Colon (tissue), 2 donors: ENCODE data around the gene SAMM50.

Source experiments
- FAIRE-seq: peaks from 2 replicates; lab custom pipeline; 2012; peaks lifted over from hg19 to GRCh38; lab: Jason Lieb, UNC
- donor health status: control.
- donor health status: control.

The SAMM50 gene

DNA sequence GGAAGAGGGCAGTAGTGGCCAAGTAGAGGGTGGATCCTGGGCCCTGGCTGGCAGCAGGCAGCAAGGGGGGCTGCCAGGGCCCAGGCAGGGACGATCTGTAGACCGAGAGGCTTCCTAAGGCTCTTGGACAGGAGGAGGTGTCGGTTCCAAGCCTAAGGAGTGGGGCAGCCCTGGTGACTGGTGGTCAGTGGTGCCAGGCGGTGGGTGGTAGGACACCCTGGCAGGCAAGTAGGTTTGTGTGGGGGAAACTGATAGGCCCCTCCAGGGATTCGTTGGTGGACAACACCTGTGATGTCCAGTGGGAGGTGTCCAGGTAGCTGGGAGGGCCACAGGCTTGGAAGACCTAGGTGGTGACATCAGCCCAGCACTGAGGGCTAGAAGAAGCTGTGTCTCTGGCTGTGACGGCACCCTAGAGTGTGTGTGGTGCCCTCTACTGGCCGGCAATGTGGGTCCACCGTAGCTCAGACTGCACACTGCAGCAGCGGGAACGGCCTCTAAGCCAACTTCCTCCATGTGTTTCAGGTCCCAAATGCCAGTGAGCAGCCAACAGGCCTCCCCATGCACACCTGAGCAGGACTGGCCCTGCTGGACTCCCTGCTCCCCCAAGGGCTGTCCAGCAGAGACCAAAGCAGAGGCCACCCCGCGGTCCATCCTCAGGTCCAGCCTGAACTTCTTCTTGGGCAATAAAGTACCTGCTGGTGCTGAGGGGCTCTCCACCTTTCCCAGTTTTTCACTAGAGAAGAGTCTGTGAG, 9.4 kb upstream of the SAMM50 start:
- no peak for FAIRE-seq

DNA sequence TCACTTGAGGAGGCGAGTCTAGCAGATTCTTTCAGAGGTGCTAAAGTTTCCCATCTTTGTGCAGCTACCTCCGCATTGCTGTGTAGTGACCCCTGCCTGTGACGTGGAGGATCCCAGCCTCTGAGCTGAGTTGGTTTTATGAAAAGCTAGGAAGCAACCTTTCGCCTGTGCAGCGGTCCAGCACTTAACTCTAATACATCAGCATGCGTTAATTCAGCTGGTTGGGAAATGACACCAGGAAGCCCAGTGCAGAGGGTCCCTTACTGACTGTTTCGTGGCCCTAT, 8.9 kb upstream of the SAMM50 start:
- FAIRE-seq, result no peak

DNA sequence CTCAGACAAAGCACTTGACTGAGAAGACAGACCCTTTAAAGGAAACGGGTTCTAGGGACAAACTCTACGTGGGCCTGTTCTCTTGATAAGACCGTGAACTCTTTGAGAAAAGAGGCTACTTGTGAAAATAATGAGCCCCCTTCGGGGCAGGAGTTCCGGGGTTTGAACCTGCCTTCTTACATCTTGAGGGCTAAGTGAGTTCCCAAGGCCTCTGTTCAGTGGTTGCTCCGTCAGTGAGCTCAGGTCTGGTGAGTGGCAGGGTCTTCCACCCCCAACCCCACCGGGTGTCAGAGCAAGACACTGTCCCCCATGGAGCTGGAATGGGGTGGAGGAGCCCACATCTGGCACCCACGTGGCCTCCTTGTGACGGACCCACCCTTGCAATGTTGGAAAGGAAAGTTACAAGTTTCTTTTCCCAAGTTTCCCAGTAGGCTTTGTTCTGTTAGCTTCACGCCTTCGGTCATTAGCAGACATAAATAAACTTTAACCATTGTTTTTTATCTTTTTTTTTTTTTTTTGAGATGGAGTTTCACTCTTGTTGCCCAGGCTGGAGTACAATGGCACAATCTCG, 6.3 kb upstream of the SAMM50 start:
- no peak for FAIRE-seq

DNA sequence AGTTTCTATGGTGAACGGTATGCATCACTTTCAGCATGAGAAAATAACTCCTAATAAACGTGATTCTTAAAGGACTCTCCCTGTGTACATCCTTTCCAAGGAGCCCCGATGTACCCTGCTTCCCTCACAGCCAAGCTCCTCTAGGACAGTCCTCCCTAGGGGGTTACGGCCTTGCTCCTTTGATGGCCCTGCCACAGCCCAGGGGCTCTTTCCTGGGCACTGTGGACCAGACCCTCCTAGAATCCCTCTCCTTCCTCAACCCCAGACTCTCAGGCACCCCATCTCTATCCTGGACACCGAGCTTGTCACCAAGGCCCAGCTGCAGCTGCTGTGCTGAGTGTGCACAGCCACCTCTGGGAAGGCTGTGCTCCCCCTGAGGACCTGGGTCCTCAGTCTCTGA, 3.9 kb upstream of the SAMM50 start:
- FAIRE-seq, result no peak

DNA sequence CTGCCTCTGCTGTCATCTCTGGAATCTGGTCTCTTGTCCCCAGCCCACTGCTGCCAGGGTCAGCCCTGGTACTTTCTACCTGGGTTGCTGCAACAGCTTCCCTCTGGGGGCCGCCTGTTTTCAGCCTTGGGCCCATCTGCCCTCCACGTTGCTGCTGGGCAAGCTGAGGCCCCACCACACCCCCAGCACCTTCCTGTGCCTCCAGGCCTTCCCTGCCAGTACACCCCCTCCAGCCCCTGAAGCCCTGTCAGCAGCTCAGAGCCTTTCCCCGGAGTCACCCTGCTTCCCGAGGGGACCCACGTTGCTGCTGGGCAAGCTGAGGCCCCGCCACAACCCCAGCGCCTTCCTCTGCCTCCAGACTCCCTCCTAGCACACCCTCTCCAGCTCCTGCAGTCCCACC, 3.3 kb upstream of the SAMM50 start:
- FAIRE-seq, result no peak

DNA sequence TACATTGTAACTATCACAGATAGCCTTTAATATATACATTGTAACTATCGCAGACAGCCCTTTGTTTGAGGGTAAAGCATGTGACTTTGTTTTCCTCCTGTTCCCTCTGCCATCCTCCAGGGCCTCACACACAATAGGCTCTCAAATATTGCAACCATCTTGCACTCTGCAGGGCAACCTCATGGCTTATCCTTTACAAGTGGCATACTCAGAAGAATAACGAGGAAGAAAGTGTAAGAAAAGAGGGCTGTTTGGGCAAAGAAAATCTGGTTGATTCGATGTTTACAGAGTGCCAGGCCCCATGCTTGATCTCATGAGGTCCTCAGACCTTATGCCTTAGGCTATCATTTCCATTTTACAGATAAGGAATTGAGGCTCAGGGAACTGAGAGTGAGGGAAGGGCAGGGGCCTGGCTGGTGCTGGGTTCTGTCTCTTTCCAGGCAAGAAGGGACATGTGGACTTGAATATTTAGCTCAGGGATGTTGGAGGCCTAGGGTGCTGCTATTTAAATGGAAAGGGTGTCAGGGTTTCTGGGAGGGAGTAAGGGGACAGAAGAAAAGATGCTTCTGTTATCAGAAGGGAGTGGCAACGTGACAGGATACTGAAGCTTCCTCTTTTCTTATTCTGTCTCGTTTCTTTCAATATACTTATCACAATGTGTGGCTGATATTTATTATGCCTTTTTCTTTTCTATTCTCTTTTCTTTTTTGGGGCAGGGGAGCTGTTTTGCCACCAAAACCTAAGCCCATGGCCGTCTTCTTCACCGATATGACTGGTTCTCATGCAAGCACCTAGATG, 1.1 kb upstream of the SAMM50 start:
- FAIRE-seq, result no peak

DNA sequence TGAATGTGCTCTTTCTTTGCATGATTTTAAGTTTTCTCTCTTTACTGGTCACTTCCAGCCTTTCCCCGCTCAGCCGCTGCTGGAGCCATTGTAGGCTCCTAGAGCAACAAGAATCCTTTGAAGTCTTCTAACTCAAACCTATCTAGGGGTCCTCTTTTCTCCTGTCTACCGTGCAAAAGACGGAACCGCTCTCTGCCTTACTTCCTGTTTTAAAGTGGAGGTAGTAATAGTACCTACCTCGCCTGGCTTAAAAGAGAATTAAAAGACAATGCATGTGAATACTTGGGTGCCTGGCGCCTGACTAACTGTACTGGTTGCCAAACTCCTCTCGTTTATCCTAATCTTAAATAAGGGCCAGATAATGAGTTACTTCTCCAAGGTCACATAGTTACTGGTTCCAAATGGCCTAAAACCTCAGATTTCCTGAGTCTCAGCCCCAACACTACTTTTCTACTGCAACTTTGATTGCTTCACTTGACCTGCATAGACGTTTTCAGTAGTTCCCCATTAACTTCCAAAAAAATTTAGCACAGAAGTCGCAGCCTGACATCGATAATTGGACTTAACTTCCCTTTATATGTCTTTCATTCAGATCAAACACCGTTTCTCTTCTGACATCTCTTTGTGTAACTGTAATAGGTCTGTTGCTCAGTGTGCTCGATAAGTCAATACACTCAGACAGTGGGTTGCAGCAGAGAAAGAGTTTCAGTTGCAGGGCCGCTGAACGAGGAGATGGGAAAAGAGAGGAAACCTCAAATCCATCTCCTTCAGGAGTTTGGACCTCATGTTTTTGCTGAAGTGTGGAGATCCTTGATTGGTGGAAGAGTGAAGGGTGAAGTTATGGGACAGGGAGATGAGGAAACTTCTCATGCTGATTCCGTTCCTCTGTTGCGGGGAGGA, 891 bp downstream of the SAMM50 start:
- no peak for FAIRE-seq

DNA sequence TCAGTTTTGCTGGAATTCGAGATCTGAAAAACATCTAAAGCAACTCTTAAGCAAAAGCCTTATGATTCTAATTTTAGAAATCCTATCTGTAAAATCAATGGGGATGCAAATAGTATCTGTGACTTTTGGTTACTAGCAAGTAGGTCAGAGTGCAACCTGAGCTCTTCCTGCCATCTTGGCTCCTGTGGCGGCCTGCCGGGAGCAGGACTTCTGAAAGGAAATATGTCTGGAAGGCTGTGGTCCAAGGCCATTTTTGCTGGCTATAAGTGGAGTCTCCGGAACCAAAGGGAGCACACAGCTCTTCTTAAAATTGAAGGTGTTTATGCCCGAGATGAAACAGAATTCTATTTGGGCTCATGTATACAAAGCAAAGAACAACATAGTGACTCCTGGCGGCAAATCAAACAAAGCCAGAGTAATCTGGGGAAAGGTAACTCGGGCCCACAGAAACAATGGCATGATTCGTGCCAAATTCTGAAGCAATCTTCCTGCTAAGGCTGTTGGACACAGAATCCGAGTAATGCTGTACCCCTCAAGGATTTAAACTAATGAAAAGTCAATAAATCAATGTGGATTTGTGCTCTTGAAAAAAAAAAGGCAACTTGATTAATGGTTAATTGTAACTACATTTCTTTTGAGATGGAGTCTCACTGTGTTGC, 1.7 kb downstream of the SAMM50 start:
- FAIRE-seq, result no peak

DNA sequence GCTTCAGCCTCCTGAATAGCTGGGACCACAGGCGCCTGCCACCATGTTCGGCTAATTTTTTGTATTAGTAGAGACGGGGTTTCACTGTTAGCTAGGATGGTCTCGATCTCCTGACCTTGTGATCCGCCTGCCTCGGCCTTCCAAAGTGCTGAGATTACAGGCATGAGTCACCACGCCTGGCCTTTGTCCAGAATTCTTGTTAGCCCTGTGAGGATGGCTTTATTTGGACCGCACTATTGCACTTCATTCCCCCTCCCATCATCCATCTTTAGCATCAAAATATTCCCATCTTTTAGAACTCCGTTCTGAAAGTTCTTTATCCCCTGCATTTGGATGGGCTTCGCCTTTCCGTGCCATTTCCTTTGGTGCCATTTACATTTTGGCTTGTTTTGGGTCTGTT, 2.6 kb downstream of the SAMM50 start:
- no peak for FAIRE-seq

DNA sequence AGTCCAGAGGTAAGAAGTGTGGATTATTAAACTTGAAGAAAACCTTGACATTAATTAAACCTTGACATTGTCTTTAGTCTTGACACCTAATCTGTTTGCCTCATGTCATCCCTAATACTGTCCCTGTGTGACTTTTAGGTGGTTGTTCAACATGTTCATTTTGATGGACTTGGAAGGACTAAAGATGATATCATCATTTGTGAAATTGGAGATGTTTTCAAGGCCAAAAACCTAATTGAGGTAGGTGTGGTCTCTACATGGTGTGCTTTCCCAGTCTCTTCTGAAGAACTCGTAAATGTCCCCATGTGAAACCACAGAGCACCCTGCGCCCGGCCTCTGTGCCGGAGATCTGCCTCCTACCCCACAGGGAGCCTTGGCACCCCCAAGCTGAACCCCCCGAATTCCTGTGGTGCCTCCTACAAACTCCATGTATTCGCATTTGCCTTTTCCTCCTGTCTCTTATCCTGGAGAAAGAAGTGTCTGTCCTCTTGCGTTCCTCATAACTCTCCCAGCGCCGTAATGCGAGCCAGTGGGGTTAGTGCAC, 9.1 kb downstream of the SAMM50 start:
- no peak for FAIRE-seq

DNA sequence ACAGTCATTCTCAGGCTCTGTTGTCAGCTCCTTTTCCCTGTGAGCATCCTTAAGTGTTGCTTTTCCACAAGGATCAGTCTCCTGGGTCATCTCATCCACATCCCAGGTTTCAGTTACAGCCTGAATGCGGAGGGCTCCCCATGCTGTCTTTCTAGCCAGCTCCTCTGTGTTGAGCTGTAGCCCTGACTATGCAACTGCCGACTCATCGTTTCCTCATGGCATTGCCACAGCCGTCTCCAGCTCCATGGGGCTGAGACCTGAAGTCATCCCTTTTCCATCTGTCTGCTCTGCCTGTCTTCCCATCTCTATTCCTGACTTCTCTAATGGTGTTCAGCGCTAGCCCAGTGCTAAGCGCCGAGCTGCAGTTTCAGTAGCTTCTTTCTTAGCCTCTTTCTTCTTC, 11.8 kb downstream of the SAMM50 start:
- no peak for FAIRE-seq

DNA sequence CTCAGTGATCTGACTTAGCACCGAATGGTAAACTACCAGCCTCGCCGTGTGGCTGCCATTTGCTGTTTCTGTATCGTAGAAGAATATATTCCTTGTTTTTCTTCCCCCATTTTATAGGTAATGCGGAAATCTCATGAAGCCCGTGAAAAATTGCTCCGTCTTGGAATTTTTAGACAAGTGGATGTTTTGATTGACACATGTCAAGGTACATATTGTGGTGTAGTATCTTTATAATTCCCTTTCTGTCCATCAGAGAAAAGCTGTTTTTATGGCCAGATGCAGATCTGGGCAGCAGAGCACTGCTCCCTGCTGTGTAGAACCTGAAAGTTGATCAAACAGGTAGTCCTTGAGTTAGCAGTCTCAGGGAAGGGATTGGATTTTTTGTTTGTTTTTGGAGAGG, 13.4 kb downstream of the SAMM50 start:
- no peak for FAIRE-seq

DNA sequence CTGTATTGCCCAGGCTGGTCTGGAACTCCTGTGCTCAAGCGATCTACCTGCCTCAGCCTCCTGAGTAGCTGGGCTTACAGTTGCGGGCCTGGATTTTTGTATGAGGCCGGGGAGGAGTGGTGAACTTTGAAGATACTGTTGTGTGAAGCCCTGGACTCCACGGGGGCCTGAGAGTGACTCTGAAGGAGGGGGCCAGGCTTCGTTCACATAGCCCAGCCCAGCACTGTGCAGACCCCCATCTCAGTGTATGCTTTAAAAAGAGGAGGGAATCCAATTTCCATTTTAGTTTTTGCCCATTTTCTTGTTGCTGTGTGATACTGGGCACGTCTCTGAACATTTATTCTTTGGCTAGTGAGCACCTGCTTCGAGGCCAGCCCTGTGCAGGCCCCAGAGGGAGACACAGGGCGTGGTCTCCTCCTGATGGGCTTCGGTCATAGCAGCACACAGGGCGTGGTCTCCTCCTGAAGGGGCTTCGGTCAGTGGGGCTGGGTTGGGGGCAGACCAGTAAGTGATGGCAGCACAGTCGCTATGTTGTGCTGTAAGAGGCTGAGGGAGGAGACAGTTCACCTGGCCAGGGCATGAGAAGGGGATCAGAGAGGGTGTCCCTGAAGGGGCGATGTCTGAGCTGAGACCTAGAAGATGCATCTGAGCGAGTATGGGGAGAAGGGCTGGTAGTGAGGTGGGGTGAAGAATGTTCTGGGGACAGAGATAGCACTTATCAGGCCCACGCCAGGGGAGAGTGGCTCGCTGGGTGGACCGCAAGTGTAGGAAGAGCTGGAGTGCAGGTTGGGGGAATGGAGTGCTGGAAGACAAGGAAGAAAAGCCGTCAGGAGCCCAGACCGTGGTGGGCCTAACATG, 14.0 kb downstream of the SAMM50 start:
- FAIRE-seq, result no peak

DNA sequence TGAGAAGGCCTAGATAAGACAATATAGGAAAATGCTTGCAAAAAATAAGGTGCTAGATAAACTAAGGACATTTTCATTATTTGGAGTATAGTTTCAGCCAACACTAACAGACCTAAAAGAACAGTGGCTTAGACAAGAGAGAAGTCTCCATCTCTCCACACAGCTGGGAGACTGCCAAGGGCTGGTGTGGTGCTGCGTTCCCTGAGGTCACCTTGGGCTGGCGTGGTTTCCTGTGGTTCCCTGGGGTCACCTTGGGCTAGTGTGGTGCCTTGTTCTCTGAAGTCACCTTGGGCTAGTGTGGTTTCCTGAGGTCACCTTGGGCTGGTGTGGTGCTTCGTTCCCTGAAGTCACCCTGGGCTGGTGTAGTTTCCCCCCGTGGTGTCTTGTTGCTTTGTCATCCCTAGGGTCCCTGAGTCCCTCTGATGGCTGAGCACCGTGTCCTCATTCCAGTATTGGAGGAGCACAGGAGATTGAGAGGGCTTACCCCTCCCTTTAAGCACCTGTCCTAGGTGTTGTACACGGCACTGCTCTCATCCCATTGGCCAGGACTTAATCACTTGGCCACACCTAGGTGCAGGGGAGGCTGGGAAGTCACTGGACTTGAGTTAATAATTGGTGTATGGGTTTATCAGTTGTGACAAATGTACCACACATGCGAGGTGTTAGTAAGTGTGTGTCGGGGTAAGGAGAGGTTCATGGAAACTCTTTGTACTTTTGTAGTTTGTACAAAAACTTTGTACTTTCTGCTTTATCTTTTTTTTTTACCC, 14.9 kb downstream of the SAMM50 start:
- no peak for FAIRE-seq

DNA sequence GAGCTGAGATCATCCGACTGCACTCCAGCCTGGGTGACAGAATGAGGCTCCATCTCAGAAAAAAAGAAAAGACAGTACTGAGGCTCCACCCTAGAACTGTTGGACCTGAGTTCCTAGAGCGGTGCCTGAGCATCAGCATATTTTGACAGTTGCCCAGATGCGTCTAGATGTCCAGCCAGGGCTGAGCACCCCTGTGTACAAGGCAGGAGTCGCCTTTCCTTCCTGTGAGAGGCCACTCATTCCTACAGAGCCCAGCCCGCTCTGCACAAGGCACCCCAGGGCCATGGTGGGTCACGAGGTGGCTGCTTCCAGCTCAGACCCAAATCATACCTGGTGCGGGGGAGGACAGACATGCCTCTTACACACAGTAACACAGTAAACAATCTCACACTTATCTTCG, 15.9 kb downstream of the SAMM50 start:
- no peak for FAIRE-seq

DNA sequence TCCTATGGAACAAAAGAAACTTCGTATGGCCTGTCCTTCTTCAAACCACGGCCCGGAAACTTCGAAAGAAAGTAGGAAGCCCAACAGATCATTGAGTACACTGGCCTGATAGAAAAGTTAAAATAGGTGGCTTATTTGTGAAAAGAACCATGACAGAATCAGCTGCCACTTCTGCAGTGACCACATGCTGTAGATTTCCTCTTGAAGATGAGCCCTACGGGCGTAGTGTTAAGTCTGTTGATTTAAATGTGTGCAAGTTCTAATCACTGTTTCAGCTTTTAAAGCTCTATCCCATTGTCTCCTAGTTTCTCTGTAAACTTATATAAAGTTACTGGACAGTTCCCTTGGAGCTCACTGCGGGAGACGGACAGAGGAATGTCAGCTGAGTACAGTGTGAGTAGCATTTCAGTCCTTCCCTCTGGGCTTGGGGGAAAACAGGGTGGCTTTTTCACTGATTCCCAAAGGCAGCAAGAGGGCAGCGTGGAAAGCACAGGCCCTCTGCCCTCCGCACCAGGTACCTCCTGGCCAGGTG, 17.8 kb downstream of the SAMM50 start:
- no peak for FAIRE-seq

DNA sequence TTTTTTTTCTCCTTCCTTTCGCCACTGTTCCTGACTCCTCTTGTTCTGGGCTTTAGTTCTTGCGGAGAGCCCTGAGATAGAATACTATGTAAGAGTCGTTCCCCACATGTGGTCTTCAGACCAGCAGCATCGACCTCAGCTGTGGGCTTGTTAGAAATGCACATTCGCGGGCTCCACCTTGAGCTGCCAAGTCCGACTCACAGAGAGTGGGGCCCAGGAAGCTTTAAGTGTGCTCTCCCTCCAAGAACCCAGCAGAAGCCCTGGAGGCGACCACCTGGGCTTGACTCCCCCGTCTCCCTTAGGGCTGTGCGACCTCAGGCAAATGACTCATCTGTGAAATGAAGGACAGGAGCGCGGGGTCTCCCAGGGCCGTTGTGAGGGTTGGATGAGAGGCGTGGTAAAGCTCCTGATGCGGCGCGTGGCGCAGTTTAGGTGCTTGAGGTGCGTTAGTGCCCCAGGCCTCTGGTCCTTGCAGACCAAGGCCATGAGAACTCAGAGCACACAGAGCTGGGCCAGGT, 18.8 kb downstream of the SAMM50 start:
- no peak for FAIRE-seq

DNA sequence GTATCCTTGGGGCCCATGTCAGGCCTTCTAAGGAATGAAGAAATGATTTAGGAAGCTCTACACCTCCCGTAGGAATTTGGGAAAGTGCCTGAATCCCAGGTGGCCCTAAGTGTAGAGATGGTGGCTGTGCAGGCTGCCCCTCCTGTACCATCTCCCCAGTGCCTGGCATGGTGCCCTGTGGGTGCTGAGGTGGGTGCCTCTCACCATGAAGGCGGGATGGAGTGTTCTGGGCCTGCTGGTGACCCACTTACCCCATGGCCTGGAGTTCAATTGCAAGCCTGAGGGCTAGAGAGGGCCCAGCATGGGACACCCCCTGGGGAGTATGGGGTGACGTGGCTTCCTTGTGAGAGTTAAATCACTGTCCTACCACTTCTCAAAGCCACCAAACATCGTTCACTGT, 19.8 kb downstream of the SAMM50 start:
- FAIRE-seq, result no peak
